ENCODE results near the gene TM7SF3. TPM values are rescaled to one million over a fixed set of nuclear protein-coding genes. Genes with fewer than 3 reads are reported as not detected.
"Not testable (repeated sequence)": the region's sequence is repeated elsewhere in the genome, so short reads cannot be mapped to it uniquely, and the experiment has no call there.

Gene TM7SF3
- total RNA-seq, 2 experiments from 2014 or later = 8.3 to 9.5 TPM

- H3K4me3 Mint-ChIP-seq = no peak overlapping the region
- intact Hi-C loops (cut with DNase I, micrococcal nuclease) = no loop called here
- H3K27ac ChIP-seq (ENCODE audit: low read depth in 1 of 2, low read length in 2 of 2) = no peak overlapping the region
- peaks cover 62% of the 10 kb centered on the region for H3K36me3 ChIP-seq (ENCODE audit: insufficient read depth, low read length)
- no peak overlapping the region for H3K4me3 ChIP-seq (ENCODE audit: low read length)
- H3K9me3 Mint-ChIP-seq = no peaks in the 10 kb centered on the region
- H3K4me1 ChIP-seq (ENCODE audit: insufficient read depth, low read length) = no peaks in the 10 kb centered on the region
- H3K9me3 ChIP-seq (ENCODE audit: control insufficient read depth in 1 of 2, insufficient read depth in 1 of 2, low read length in 2 of 2) = no peaks in the 10 kb centered on the region
- no peak overlapping the region for H3K27ac Mint-ChIP-seq
- no peaks in the 10 kb centered on the region for H3K27me3 ChIP-seq (ENCODE audit: control insufficient read depth in 1 of 2, insufficient read depth in 2 of 2, low read length in 2 of 2)
- no peaks in the 10 kb centered on the region for H3K27me3 Mint-ChIP-seq
- ATAC-seq (ENCODE audit: poor library complexity) (no peak), DNase-seq (no peak)
- ChIA-PET POLR2A (no interaction called here), CTCF (no interaction called here)
- TF ChIP-seq, protein P1, sequence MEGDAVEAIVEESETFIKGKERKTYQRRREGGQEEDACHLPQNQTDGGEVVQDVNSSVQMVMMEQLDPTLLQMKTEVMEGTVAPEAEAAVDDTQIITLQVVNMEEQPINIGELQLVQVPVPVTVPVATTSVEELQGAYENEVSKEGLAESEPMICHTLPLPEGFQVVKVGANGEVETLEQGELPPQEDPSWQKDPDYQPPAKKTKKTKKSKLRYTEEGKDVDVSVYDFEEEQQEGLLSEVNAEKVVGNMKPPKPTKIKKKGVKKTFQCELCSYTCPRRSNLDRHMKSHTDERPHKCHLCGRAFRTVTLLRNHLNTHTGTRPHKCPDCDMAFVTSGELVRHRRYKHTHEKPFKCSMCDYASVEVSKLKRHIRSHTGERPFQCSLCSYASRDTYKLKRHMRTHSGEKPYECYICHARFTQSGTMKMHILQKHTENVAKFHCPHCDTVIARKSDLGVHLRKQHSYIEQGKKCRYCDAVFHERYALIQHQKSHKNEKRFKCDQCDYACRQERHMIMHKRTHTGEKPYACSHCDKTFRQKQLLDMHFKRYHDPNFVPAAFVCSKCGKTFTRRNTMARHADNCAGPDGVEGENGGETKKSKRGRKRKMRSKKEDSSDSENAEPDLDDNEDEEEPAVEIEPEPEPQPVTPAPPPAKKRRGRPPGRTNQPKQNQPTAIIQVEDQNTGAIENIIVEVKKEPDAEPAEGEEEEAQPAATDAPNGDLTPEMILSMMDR (IDR thresholded peaks at IDR 0.05) = no peak
- H3K36me3 Mint-ChIP-seq (ENCODE audit: low read depth) = peaks cover 80% of the 10 kb centered on the region
- no peaks in the 10 kb centered on the region for H3K4me1 Mint-ChIP-seq (ENCODE audit: low read depth)
Observed at GRCh38 chr12:26963413-26963812, 50.8 kb downstream of the TM7SF3 start.

GRCh38 chr12:26961803-26962202 is 52.4 kb downstream of the TM7SF3 start:
- no peak for DNase-seq
- no peaks in the 10 kb centered on the region for H3K4me1 Mint-ChIP-seq (ENCODE audit: low read depth)
- ChIA-PET POLR2A (no interaction called here), CTCF (no interaction called here)
- peaks cover 87% of the 10 kb centered on the region for H3K36me3 Mint-ChIP-seq (ENCODE audit: low read depth)
- peaks cover 74% of the 10 kb centered on the region for H3K36me3 ChIP-seq (ENCODE audit: insufficient read depth, low read length)
- no peak overlapping the region for H3K27ac Mint-ChIP-seq
- no peak overlapping the region for H3K4me3 ChIP-seq (ENCODE audit: low read length)
- no peak overlapping the region for H3K27ac ChIP-seq (ENCODE audit: low read depth in 1 of 2, low read length in 2 of 2)
- ATAC-seq (ENCODE audit: poor library complexity) = no peak
- no peaks in the 10 kb centered on the region for H3K27me3 Mint-ChIP-seq
- no peaks in the 10 kb centered on the region for H3K4me1 ChIP-seq (ENCODE audit: insufficient read depth, low read length)
- no peaks in the 10 kb centered on the region for H3K9me3 Mint-ChIP-seq
- no peaks in the 10 kb centered on the region for H3K9me3 ChIP-seq (ENCODE audit: control insufficient read depth in 1 of 2, insufficient read depth in 1 of 2, low read length in 2 of 2)
- intact Hi-C loops (cut with DNase I, micrococcal nuclease) = no loop called here
- no peaks in the 10 kb centered on the region for H3K27me3 ChIP-seq (ENCODE audit: control insufficient read depth in 1 of 2, insufficient read depth in 2 of 2, low read length in 2 of 2)
- no peak overlapping the region for H3K4me3 Mint-ChIP-seq
- TF ChIP-seq, protein P1 (IDR thresholded peaks at IDR 0.05) = no peak

DNA sequence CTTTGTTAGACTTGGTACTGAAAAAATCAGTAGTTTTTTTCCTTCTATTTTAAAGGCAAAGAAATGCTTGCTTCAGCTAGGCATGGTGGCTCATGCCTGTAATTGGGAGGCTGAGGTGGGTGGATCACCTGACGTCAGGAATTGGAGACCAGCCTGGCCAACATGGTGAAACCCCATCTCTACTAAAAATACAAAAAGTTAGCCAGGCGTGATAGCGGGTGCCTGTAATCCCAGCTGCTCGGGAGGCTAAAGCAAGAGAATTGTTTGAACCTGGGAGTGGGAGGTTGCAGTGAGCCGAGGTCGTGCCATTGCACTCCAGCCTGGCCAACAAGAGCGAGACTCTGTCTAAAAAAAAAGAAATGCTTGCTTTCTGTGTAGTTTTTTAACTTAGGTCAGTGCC is 52.8 kb downstream of the TM7SF3 start:
- intact Hi-C loops (cut with DNase I, micrococcal nuclease); H3K9me3 Mint-ChIP-seq; H3K27ac ChIP-seq (ENCODE audit: low read depth in 1 of 2, low read length in 2 of 2); H3K4me1 Mint-ChIP-seq (ENCODE audit: low read depth); CTCF ChIA-PET; H3K27me3 ChIP-seq (ENCODE audit: control insufficient read depth in 1 of 2, insufficient read depth in 2 of 2, low read length in 2 of 2); H3K4me3 Mint-ChIP-seq; H3K4me1 ChIP-seq (ENCODE audit: insufficient read depth, low read length); H3K4me3 ChIP-seq (ENCODE audit: low read length); DNase-seq; ATAC-seq (ENCODE audit: poor library complexity); H3K9me3 ChIP-seq (ENCODE audit: control insufficient read depth in 1 of 2, insufficient read depth in 1 of 2, low read length in 2 of 2); H3K27ac Mint-ChIP-seq; H3K27me3 Mint-ChIP-seq; POLR2A ChIA-PET: not testable (repeated sequence)
- peaks cover 74% of the 10 kb centered on the region for H3K36me3 ChIP-seq (ENCODE audit: insufficient read depth, low read length)
- peaks cover 87% of the 10 kb centered on the region for H3K36me3 Mint-ChIP-seq (ENCODE audit: low read depth)

GRCh38 chr12:26954027-26954426 is 60.2 kb downstream of the TM7SF3 start:
- H3K27ac Mint-ChIP-seq = peak overlapping the region; percentile 66
- no peaks in the 10 kb centered on the region for H3K27me3 Mint-ChIP-seq
- TF ChIP-seq, protein P1 (IDR thresholded peaks at IDR 0.05) = no peak
- Histone ChIP-seq H3K27me3 (ENCODE audit: control insufficient read depth in 1 of 2, insufficient read depth in 2 of 2, low read length in 2 of 2) (no peaks in the 10 kb centered on the region), H3K36me3 (ENCODE audit: insufficient read depth, low read length) (peaks cover 37% of the 10 kb centered on the region), H3K4me3 (ENCODE audit: low read length) (no peak overlapping the region), H3K9me3 (ENCODE audit: control insufficient read depth in 1 of 2, insufficient read depth in 1 of 2, low read length in 2 of 2) (peaks cover 0 to 9% of the 10 kb centered on the region in 2 experiments), H3K27ac (ENCODE audit: low read depth in 1 of 2, low read length in 2 of 2) (no peak overlapping the region), H3K4me1 (ENCODE audit: insufficient read depth, low read length) (peaks cover 3% of the 10 kb centered on the region)
- no peaks in the 10 kb centered on the region for H3K9me3 Mint-ChIP-seq
- peaks cover 82% of the 10 kb centered on the region for H3K36me3 Mint-ChIP-seq (ENCODE audit: low read depth)
- ChIA-PET CTCF (interaction anchor here (1.0 to 1.4 kb wide), 2 partner anchors 59 to 69 kb away, joined by 3 to 4 read pairs; no protein-coding TSS in a partner anchor), POLR2A (interaction anchor here (1.2 kb wide), 1 partner anchor 15 kb away, joined by 3 read pairs; no protein-coding TSS in a partner anchor)
- DNase-seq (no peak), ATAC-seq (ENCODE audit: poor library complexity) (no peak)
- no peak overlapping the region for H3K4me3 Mint-ChIP-seq
- H3K4me1 Mint-ChIP-seq (ENCODE audit: low read depth) = peaks cover 49% of the 10 kb centered on the region
- intact Hi-C loops (cut with DNase I, micrococcal nuclease) = no loop called here

All from CD4-positive, alpha-beta T cell (primary cell).